WI38 (cell line): Measurements from ENCODE around the gene ZPR1.

ENCODE experiments used
- H3K4me3 ChIP-seq: 2 replicates; pipeline ENCODE4 v1.5.1; 2011; ENCODE audit warnings: low read depth, mild to moderate bottlenecking, control low read depth, low read length
- TF ChIP-seq, protein P1 (sequence below): IDR thresholded peaks from 2 replicates; pipeline ENCODE4 v1.5.1; 2012; ENCODE audit warnings: low read depth, mild to moderate bottlenecking, control low read depth, low read length

The ZPR1 gene

GRCh38 chr11:116819049-116819448 lies 31.2 kb upstream of the ZPR1 start:
- TF ChIP-seq, protein P1, sequence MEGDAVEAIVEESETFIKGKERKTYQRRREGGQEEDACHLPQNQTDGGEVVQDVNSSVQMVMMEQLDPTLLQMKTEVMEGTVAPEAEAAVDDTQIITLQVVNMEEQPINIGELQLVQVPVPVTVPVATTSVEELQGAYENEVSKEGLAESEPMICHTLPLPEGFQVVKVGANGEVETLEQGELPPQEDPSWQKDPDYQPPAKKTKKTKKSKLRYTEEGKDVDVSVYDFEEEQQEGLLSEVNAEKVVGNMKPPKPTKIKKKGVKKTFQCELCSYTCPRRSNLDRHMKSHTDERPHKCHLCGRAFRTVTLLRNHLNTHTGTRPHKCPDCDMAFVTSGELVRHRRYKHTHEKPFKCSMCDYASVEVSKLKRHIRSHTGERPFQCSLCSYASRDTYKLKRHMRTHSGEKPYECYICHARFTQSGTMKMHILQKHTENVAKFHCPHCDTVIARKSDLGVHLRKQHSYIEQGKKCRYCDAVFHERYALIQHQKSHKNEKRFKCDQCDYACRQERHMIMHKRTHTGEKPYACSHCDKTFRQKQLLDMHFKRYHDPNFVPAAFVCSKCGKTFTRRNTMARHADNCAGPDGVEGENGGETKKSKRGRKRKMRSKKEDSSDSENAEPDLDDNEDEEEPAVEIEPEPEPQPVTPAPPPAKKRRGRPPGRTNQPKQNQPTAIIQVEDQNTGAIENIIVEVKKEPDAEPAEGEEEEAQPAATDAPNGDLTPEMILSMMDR, result no peak
- no peak overlapping the region for H3K4me3 ChIP-seq

GRCh38 chr11:116814502-116814901 lies 26.7 kb upstream of the ZPR1 start:
- no peak overlapping the region for H3K4me3 ChIP-seq
- TF ChIP-seq, protein P1, result no peak

DNA sequence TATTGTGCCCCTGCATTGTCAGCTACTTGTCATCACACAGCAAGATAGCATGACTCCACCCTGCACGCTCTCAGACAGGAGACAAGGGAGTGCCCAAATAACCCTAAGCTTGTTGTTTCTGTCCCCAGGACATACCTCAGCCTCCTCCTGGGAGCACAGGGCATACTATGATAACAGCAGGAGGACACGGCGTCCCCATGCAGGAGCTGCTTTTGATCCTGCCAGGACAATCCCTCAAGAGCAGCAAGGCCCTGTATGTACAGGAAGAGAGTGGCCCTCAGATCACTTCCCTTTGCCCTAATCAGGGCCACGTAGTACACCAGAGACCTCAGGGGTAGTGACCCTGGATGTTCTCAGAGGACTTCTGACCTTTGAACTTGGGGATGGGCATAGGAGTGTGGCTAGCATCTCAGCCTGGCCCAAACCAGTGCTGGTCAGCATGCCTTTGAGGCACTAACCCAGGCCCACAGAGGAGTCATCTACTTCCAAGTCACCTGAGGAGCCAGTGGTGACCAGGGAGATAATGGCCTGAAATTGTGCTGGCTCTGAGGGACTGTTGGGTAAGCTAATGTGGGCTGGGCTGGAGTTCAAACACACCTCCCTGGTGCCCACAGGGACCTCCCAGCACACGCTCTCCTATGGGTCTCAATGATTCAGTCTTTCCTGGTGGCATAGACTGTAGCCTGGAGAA lies 26.1 kb upstream of the ZPR1 start:
- H3K4me3 ChIP-seq, result no peak overlapping the region
- TF ChIP-seq, protein P1, result no peak

DNA sequence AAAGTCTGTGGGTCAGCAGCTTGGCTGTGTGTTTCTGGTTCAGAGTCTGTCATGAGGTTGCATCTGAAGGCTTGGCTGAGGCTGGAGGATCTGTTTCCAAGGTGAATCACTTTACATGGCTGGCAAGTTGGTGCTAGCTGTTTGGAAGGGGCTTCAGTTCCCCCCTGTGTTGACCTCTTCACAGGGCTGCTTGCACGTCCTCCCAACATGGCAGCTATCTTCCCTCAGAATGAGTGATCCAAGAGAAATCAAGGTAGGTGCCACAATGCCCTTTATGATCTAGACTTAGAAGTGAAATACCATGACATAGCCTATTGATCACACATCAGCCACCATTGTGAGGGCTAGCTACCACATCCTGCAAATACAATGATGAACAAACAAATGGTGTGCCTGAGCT lies 25.3 kb upstream of the ZPR1 start:
- TF ChIP-seq, protein P1, result no peak
- H3K4me3 ChIP-seq, result no peak overlapping the region

- TF ChIP-seq, protein P1, result no peak
- H3K4me3 ChIP-seq, result no peak overlapping the region
Measured at GRCh38 chr11:116812109-116812508, 24.3 kb upstream of the ZPR1 start.

DNA sequence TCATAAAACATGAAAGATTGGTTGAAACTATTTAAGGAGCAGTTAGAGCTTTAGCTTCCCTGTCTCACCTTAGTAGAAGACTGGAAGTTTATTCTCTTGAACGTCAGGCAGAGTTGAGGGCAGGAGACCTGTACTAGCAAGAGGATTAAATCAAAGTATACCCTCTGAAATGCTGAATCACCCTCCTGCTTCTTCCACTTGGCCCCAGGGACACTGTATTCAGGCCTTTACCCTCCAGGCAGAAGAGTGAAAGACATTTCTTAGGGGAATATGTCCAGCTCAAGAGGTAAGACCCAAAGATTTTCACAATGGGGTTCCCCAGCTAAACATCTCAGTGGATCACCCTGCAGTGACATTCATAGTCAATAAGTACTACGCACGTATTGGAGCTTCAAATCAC lies 23.4 kb upstream of the ZPR1 start:
- TF ChIP-seq, protein P1, result no peak
- H3K4me3 ChIP-seq, result no peak overlapping the region

DNA sequence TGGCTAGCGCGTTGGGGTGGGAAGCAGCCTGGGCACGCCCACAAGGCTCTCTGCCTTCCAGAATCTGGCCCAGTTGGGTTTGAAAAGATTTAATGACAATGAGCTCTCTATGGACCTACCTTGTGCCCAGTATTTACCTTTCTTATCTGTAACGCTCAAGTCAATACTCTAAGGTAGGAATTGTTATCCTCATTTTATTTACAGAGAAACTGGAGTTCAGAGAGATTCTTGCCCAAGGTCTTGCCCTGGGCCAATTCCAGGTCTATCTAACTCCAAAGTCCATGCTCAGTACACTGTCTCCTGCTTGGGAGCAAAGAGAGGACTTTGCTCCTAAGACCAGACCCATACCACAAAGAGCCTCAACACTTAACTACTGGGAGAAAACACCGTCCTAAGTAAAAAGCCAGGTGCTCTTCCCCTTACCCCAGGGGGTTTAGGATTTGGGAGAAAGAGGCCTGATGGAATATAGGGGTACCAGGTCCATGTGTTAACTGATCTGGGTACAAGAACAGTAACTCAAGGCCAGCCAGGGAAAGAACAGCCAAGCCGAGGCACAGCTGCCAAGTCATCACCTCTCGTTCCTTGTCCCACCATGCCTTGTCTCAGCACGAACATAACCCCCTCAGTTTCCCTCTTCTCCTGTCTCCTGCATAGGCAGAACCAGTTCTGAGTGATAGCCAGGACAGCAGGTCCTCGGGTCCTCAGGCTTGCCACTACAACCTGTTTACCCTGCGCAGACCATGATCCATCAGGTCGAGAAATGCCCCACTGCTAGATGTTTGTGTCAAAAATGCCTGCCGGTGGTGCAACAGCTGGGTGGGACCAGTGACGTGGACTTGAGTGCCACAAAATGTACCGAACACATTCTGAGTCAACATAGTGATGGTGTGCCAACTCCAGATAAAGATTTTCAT lies 20.7 kb upstream of the ZPR1 start:
- H3K4me3 ChIP-seq, result no peak overlapping the region
- TF ChIP-seq, protein P1, result no peak
